ENCODE measurements around the gene COX19.
"Not testable (repeated sequence)": the region's sequence is repeated elsewhere in the genome, so short reads cannot be mapped to it uniquely, and the experiment has no call there.

The COX19 gene

GRCh38 chr7:959271-959670 lies 16.1 kb downstream of the COX19 start:
- DNase-seq = no peak

GRCh38 chr7:958221-959200 lies 16.8 kb downstream of the COX19 start:
- no peak for DNase-seq

- no peak for DNase-seq
Observed at GRCh38 chr7:957418-958220, 17.7 kb downstream of the COX19 start.

- DNase-seq = no peak
Observed at GRCh38 chr7:956031-956430, 19.3 kb downstream of the COX19 start.

GRCh38 chr7:954330-955238 lies 20.8 kb downstream of the COX19 start, which contains the start of gene ADAP1:
Gene ADAP1 (minus strand): TSS chr7:954680. CDS start chr7:954477, 203 bp downstream.
- no peak for DNase-seq

- DNase-seq = no peak
Observed at GRCh38 chr7:953547-954327, 21.6 kb downstream of the COX19 start.

- DNase-seq = no peak
Observed at GRCh38 chr7:952548-953441, 22.6 kb downstream of the COX19 start.

GRCh38 chr7:951881-952547 lies 23.3 kb downstream of the COX19 start:
- DNase-seq = no peak

- no peak for DNase-seq
Observed at GRCh38 chr7:949021-949934, 26.1 kb downstream of the COX19 start.

- DNase-seq = no peak
Observed at GRCh38 chr7:947391-948210, 27.7 kb downstream of the COX19 start.

GRCh38 chr7:946256-946996 lies 28.9 kb downstream of the COX19 start:
- DNase-seq = no peak

- DNase-seq = no peak
Observed at GRCh38 chr7:945556-946255, 29.6 kb downstream of the COX19 start.

GRCh38 chr7:945147-945555 lies 30.2 kb downstream of the COX19 start:
- DNase-seq = no peak

- DNase-seq = no peak
Observed at GRCh38 chr7:944744-945143, 30.6 kb downstream of the COX19 start.

GRCh38 chr7:943793-944192 lies 31.6 kb downstream of the COX19 start:
- not testable (repeated sequence) for DNase-seq

- no peak for DNase-seq
Observed at GRCh38 chr7:940599-941408, 34.5 kb downstream of the COX19 start.
